Inflammatory macrophage treated with lipopolysaccharide for 1 hour (primary cell): ENCODE data around the gene ZNF280A.
"Not testable (repeated sequence)": the region's sequence is repeated elsewhere in the genome, so short reads cannot be mapped to it uniquely, and the experiment has no call there.

ENCODE experiments used
- DNase-seq, 2 donors: peaks; one replicate each; pipeline ENCODE4 v3.0.0-alpha.2; 2020 to 2022

Gene ZNF280A

GRCh38 chr22:22538226-22538989 is 18.3 kb upstream of the ZNF280A start:
- DNase-seq, result no peak

- no peak for DNase-seq
Observed at GRCh38 chr22:22536916-22537315, 16.8 kb upstream of the ZNF280A start.

GRCh38 chr22:22536515-22536914 is 16.4 kb upstream of the ZNF280A start:
- no peak for DNase-seq

GRCh38 chr22:22535662-22536061 is 15.6 kb upstream of the ZNF280A start:
- DNase-seq, result no peak

- no peak for DNase-seq
Observed at GRCh38 chr22:22534604-22535415, 14.7 kb upstream of the ZNF280A start.

GRCh38 chr22:22533863-22534262 is 13.8 kb upstream of the ZNF280A start:
- no peak for DNase-seq

GRCh38 chr22:22533417-22533816 is 13.3 kb upstream of the ZNF280A start:
- DNase-seq, result no peak

- DNase-seq, result not testable (repeated sequence)
Observed at GRCh38 chr22:22532547-22533071, 12.5 kb upstream of the ZNF280A start.

GRCh38 chr22:22531770-22532546 is 11.9 kb upstream of the ZNF280A start:
- no peak for DNase-seq

GRCh38 chr22:22528780-22529179 is 8.7 kb upstream of the ZNF280A start:
- DNase-seq, result no peak

- peak; percentile 24 to 29 for DNase-seq
Observed at GRCh38 chr22:22527312-22527711, 7.2 kb upstream of the ZNF280A start.

GRCh38 chr22:22526125-22526912 is 6.2 kb upstream of the ZNF280A start:
- DNase-seq, result no peak

- no peak for DNase-seq
Observed at GRCh38 chr22:22523494-22523893, 3.4 kb upstream of the ZNF280A start.

- DNase-seq, result no peak
Observed at GRCh38 chr22:22521631-22522030, 1.6 kb upstream of the ZNF280A start.

- DNase-seq, result no peak
Observed at GRCh38 chr22:22520667-22521602, 865 bp upstream of the ZNF280A start.

- no peak for DNase-seq
Observed at GRCh38 chr22:22519591-22519990, 479 bp downstream of the ZNF280A start.

- DNase-seq, result no peak
Observed at GRCh38 chr22:22516992-22517391, 3.1 kb downstream of the ZNF280A start.

- no peak for DNase-seq
Observed at GRCh38 chr22:22515890-22516289, 4.2 kb downstream of the ZNF280A start.

- not testable (repeated sequence) for DNase-seq
Observed at GRCh38 chr22:22514431-22514830, 5.6 kb downstream of the ZNF280A start.

GRCh38 chr22:22513619-22514018 is 6.5 kb downstream of the ZNF280A start:
- no peak for DNase-seq

GRCh38 chr22:22512951-22513350 is 7.1 kb downstream of the ZNF280A start:
- DNase-seq, result no peak
